Activated gamma-delta T cell treated with anti-CD3 and anti-CD28 coated beads, Interleukin-2, amount 50 U/mL, for 16 hours (primary cell): ENCODE measurements around the gene ZNF800.

ENCODE experiments used
- DNase-seq: peaks from one replicate; pipeline ENCODE4 v3.0.0-alpha.2; 2020; ENCODE audit warnings: low read depth

ZNF800 gene

DNA sequence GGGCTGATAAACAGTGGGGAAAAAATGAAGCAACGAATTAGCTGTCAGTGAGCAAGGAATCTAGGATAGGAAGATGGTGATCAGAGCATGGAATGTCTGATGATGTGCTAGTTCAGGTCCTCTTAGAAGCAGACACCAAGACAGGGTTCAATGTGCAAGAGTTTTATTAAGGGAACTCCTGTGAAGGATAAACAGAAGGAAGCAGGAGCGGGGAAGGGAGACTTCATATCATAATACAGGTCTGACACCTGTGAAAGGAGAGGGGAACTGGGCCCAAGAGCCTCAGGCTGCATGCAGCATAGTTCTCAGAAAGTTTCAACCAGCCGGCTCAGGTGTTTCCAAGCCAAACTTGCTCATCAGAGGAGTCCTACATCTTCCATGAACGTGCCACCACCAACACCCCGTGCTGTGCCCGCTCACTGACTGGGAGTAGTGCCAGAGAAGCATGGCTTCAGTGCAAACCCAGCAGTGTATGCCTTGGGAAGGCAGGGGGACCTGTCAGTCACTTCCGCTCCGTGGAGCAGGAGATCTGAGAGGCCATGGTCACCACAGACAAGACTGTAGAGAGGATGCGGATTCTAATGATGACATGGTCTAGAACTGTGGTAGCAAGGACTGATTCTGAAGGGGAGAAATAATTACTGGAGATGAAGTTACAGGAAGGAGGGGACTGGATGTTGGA is 45.8 kb downstream of the ZNF800 start:
- DNase-seq: no peak

DNA sequence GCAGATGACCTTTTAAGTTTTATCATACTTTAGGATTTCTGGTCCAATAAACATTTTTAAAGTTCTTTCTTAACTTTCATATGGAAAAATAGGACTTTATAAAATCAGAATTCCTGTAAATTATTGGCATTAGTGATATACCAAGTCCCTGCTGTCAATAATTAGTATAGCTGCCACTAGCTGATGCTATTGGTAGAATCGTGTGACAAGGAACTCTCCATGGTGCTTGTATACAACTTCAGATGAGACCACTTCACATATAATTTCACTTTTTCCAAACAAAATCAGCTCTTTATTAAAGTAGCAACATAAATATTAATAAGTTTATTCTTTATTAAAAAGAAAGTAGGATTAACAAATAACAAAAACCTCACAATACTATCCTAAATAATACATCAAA is 49.9 kb downstream of the ZNF800 start:
- no peak for DNase-seq

DNA sequence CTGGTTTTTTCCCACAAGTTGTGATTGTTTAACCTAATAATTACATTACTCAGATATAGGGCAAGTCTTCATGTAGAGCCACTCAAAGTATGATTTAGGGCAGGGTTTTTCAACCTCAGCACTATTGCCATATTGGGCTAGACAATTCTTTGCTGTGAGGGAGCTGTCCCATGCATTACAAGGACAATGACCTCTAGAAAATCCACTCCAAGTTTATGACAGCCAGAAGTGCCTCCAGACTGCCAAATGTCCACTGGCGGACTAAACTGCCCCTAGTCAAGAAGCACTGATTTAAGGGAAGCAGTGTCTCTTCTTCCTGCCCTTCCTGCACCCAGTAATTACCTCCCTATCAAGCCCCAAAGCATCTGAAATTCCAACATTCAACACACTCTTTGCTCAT is 54.4 kb downstream of the ZNF800 start:
- no peak for DNase-seq

DNA sequence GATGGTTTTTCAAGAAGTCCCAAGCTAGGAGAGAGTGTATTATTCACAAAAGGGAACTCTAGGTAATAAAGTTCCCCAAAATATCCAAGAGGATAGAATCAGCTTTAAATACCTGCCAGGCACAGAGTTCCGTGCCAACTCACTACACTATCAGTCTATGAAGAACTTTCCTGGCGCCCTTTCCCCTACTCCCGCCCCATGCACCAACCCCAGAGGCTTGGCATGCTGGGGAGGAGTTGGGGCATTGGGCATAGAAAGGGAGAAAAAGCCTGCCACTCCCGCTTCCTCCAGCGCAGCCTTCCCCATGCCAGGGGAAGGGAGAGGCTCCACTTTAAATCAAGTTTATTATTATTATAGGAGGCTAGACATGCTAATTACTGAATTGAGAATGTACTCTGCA is 54.9 kb downstream of the ZNF800 start:
- DNase-seq: no peak

DNA sequence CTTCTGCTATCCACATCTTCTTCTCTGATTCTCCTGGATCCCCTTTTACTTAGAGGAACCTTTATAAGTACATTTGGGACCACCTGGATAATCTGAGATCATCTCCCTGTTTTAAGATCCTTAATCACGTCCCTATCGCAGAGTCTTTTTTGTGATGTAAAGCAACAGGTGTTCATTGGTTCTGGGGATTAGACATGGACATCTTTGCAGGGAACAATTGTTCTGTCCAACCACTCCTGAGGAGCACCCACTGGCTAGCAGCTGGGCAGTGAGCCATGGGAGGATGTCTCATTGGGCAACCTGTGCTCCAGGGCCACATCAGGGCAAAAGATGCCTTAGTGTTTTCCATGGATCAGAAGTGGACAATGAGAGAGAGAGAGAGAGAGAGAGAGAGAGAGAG is 56.0 kb downstream of the ZNF800 start:
- no peak for DNase-seq

DNA sequence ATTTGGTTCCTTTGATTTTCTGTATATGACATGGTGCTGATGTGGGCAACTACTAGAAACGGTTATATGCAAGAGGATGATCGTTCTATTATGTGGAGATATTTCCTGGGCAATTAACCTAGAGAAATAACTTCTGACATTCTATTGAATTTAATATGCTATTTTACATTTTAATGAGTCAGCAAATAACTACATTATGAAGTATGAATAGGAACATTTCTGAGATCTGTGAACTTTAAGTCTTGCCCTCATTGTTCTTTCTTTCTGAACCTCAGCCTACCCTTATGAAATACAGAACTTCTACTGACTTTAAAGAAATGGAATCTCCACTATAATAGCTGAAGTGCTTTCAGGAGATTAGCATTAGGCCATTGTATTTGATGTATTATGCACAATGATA is 59.6 kb downstream of the ZNF800 start:
- DNase-seq: no peak

DNA sequence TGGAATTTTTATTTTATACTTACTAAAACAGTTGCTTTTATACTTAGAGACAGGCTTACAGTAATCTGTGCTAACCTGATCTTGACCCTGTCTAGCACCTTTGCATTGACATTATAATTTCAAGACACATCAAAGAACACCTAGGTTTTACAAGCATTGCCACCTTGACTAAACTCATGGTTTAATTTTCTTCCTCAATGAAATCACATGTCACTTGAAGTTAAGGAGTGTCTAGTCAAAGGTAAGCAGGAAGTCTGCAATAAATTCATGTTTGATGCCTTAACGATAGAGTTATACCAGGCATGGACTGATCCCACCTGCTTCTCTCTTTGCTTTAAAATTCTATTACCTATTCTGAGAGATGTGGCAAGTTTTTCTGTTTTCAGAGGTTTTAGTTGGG is 62.4 kb downstream of the ZNF800 start:
- DNase-seq: no peak

DNA sequence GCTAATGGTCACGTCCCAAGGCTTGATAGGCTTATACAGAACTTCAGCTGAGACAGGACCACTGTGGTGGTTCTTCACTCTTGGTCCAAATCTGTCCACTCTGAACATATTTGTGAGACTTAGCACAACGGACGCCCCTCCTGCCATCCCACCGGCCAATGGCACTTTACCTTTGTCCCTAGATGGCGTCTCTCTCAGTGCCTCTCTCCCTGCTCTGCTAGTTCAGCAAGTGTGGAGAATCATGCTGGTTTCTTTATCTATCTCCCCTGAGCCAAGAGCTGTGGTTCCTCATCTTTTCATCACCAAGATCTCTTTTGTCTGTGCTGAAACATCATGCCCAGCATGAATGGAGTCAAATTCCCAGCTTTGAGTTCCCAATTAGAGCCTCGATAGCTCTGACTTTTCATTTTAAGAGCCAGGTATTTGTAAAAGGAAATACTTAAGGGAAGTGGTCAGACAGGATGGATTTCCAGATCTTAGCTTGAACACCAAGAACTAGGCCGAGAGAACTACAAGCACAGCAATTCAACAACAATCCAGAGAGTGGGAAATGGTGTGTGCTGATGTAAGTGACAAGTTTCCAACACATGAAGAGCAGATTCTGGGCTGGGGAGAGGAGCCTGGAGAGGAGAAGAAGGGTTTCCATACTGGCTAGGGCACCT is 69.5 kb downstream of the ZNF800 start:
- no peak for DNase-seq

DNA sequence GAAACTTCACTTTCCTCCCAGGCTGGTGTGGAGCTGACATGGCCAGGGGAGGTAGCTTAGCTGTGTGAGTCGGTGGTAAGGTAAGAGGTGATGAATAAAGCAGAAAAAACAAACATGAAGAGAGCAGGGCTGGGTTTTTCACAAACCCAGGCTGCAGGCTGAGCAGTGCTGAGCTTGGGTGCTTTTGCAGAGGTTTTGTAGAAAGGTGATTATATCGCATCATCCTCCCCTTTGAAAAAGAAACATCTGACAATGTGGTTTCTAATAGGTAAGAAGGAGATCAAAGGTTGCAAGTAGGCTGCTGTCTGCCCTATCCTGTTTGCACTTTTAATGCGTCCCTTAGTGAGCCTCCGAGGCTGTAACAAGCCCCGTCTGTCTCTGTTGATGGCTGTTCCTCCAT is 70.2 kb downstream of the ZNF800 start:
- no peak for DNase-seq

DNA sequence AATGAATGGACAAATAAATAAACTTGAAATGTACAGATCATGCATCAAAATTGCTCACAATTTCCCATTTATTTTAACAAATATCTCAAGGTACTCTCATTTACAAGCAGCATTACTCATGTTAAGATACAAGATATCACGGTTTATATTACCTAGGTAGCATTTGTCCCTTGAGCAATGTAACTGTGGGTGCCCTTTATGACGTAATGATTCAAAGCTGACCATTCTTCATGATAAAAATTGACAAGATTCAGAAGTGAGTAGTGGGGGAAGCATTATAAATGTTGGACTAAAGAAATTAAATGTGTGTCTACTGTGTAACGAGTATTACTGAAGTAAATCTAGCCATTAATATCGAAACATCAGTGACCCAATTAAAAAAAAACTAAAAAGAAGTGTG is 71.5 kb downstream of the ZNF800 start:
- no peak for DNase-seq
